HG03442 (cell line): Measurements from ENCODE around the gene SPATA31D4.
"Not testable (repeated sequence)": the region's sequence is repeated elsewhere in the genome, so short reads cannot be mapped to it uniquely, and the experiment has no call there.

Source experiments
- ATAC-seq: cut with Tn5 transposase; IDR thresholded peaks from one replicate; pipeline ENCODE4 v1.9.1; 2021; ENCODE audit warnings: mild to moderate bottlenecking, moderate library complexity; ENCODE audit not compliant: unreplicated experiment

The SPATA31D4 gene

GRCh38 chr9:81928305-81928704 is at the start of gene SPATA31D4:
Gene SPATA31D4, plus strand, starts transcription at chr9:81928428. Its CDS starts 86 bp downstream, at chr9:81928514.
- not testable (repeated sequence) for ATAC-seq

- no peak for ATAC-seq
Measured at GRCh38 chr9:81878530-81878929, 49.7 kb upstream of the SPATA31D4 start.

GRCh38 chr9:81879501-81879916 is 48.7 kb upstream of the SPATA31D4 start:
- ATAC-seq, result no peak

- ATAC-seq, result no peak
Measured at GRCh38 chr9:81885602-81886001, 42.6 kb upstream of the SPATA31D4 start.

- ATAC-seq, result no peak
Measured at GRCh38 chr9:81886665-81887064, 41.6 kb upstream of the SPATA31D4 start.

GRCh38 chr9:81890104-81890503 is 38.1 kb upstream of the SPATA31D4 start:
- ATAC-seq, result no peak

GRCh38 chr9:81892440-81892839 is 35.8 kb upstream of the SPATA31D4 start:
- no peak for ATAC-seq

- no peak for ATAC-seq
Measured at GRCh38 chr9:81893929-81894328, 34.3 kb upstream of the SPATA31D4 start.

- no peak for ATAC-seq
Measured at GRCh38 chr9:81894891-81895290, 33.3 kb upstream of the SPATA31D4 start.

- no peak for ATAC-seq
Measured at GRCh38 chr9:81896070-81896469, 32.2 kb upstream of the SPATA31D4 start.

- ATAC-seq, result no peak
Measured at GRCh38 chr9:81898851-81899250, 29.4 kb upstream of the SPATA31D4 start.

- no peak for ATAC-seq
Measured at GRCh38 chr9:81902196-81902595, 26.0 kb upstream of the SPATA31D4 start.

GRCh38 chr9:81902626-81903025 is 25.6 kb upstream of the SPATA31D4 start:
- no peak for ATAC-seq

- no peak for ATAC-seq
Measured at GRCh38 chr9:81906671-81907070, 21.6 kb upstream of the SPATA31D4 start.

- no peak for ATAC-seq
Measured at GRCh38 chr9:81912135-81912534, 16.1 kb upstream of the SPATA31D4 start.

- no peak for ATAC-seq
Measured at GRCh38 chr9:81915801-81916505, 12.3 kb upstream of the SPATA31D4 start.

- not testable (repeated sequence) for ATAC-seq
Measured at GRCh38 chr9:81918507-81918906, 9.7 kb upstream of the SPATA31D4 start.

GRCh38 chr9:81930147-81930546 is 1.9 kb downstream of the SPATA31D4 start:
- ATAC-seq, result not testable (repeated sequence)

- not testable (repeated sequence) for ATAC-seq
Measured at GRCh38 chr9:81933547-81933946, 5.3 kb downstream of the SPATA31D4 start.

- not testable (repeated sequence) for ATAC-seq
Measured at GRCh38 chr9:81943393-81943792, 15.2 kb downstream of the SPATA31D4 start, which contains the start of gene SPATA31D3. Gene SPATA31D3, plus strand, starts transcription at chr9:81943500. Its CDS starts 86 bp downstream, at chr9:81943586.

GRCh38 chr9:81948650-81949049 is 20.4 kb downstream of the SPATA31D4 start:
- ATAC-seq, result not testable (repeated sequence)

- no peak for ATAC-seq
Measured at GRCh38 chr9:81953096-81953495, 24.9 kb downstream of the SPATA31D4 start.

- ATAC-seq, result no peak
Measured at GRCh38 chr9:81955625-81956024, 27.4 kb downstream of the SPATA31D4 start.
